Measurements from ENCODE around the gene NUP107.

Gene NUP107

DNA sequence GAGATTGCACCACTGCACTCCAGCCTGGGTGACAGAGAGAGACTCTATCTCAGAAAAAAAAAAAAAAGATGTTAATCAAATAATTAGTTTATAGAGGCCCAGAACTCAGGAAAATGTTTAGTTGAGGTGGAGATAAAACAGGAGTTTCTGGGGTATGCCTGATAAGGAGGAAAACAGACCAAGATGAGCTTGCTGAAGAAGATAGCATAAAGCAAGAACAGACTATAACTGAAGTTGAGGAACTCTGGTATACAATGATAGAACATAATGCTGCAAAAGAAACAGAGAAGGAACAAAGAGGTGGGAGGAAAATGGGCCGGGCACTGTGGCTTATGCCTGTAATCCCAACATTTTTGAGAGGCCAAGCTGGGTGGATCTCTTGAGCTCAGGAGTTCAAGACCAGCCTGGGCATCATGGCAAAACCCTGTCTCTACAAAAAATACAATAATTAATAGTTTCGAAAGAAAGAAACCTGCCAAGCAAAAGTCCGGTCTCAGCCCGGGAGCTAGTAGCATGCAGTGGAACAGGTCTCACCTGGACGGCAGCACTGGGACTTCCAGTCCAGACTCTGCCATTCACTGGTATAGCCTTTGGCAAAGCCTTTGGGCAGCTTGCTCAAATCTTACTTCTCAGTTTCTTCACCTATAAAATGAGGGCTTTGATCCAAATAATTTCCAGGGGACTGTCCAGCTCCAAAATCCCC, 84.6 kb downstream of the NUP107 start:
- no peak overlapping the region for H3K4me3 ChIP-seq (IDR thresholded peaks at IDR 0.05; ENCODE audit: insufficient read depth, low read depth, low read length)
- H3K4me1 ChIP-seq (ENCODE audit: low read depth, poor library complexity, severe bottlenecking), result no peaks in the 10 kb centered on the region
- H3K27ac ChIP-seq, result no peak overlapping the region
- TF ChIP-seq, protein P1, sequence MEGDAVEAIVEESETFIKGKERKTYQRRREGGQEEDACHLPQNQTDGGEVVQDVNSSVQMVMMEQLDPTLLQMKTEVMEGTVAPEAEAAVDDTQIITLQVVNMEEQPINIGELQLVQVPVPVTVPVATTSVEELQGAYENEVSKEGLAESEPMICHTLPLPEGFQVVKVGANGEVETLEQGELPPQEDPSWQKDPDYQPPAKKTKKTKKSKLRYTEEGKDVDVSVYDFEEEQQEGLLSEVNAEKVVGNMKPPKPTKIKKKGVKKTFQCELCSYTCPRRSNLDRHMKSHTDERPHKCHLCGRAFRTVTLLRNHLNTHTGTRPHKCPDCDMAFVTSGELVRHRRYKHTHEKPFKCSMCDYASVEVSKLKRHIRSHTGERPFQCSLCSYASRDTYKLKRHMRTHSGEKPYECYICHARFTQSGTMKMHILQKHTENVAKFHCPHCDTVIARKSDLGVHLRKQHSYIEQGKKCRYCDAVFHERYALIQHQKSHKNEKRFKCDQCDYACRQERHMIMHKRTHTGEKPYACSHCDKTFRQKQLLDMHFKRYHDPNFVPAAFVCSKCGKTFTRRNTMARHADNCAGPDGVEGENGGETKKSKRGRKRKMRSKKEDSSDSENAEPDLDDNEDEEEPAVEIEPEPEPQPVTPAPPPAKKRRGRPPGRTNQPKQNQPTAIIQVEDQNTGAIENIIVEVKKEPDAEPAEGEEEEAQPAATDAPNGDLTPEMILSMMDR (conservative IDR thresholded peaks at IDR 0.05; ENCODE audit: low read depth, low read length), result no peak
- H3K79me2 ChIP-seq (ENCODE audit: insufficient read depth, low read depth), result no peaks in the 10 kb centered on the region
- H3K9ac ChIP-seq, result no peak overlapping the region
- H3K27me3 ChIP-seq (ENCODE audit: insufficient read depth, low read depth), result no peaks in the 10 kb centered on the region
- H4K20me1 ChIP-seq (ENCODE audit: insufficient read depth), result no peaks in the 10 kb centered on the region
- no peak overlapping the region for H2AFZ ChIP-seq (ENCODE audit: low read depth)
- no peak overlapping the region for H3K4me2 ChIP-seq
- no peaks in the 10 kb centered on the region for H3K36me3 ChIP-seq (ENCODE audit: insufficient read depth)

DNA sequence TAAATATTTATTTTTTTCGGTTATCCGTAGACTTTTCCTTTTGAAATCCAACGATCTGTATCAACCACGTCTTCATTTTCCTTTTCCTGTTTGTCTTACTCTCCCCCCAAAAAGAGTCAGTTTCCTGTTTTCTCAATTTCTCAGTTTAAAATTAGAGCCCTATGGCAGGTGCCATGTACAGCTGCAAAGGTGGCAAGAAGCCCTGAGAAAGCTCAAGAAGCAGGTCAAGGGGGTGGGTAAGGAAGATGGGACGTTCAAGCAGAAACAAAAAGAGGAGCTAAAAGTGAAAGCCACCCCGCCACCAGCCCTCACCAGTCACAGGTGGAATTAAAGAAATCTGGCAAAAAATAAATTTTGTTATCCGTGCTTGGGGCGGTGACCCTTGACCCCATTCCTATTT, 85.9 kb downstream of the NUP107 start:
- Histone ChIP-seq H3K9ac (no peak overlapping the region), H3K36me3 (ENCODE audit: insufficient read depth) (no peaks in the 10 kb centered on the region), H3K4me2 (no peak overlapping the region), H2AFZ (ENCODE audit: low read depth) (no peak overlapping the region), H3K27me3 (ENCODE audit: insufficient read depth, low read depth) (no peaks in the 10 kb centered on the region), H4K20me1 (ENCODE audit: insufficient read depth) (no peaks in the 10 kb centered on the region), H3K27ac (no peak overlapping the region), H3K4me3 (IDR thresholded peaks at IDR 0.05; ENCODE audit: insufficient read depth, low read depth, low read length) (no peak overlapping the region), H3K79me2 (ENCODE audit: insufficient read depth, low read depth) (no peaks in the 10 kb centered on the region), H3K4me1 (ENCODE audit: low read depth, poor library complexity, severe bottlenecking) (no peaks in the 10 kb centered on the region)
- TF ChIP-seq, protein P1 (conservative IDR thresholded peaks at IDR 0.05; ENCODE audit: low read depth, low read length), result no peak

DNA sequence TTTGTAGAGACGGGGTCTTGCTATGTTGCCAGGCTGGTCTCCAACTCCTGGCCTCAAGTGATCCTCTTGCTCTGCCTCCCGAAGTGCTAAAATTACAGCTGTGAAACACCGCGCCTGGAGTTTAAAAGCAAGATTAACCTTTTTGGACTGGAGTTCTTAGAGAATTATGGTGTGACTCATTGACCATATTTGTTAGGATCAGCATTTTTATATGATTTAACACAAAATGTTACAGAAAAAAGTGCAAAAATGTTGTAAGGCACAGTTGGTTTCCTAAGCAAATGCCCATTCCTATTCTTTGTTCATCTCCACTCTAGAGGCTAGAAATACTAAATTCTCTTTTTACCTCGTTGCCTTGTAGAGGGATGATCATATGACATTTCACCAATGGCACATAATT, 86.8 kb downstream of the NUP107 start:
- TF ChIP-seq, protein P1 (conservative IDR thresholded peaks at IDR 0.05; ENCODE audit: low read depth, low read length), result no peak
- Histone ChIP-seq H3K4me2 (no peak overlapping the region), H4K20me1 (ENCODE audit: insufficient read depth) (no peaks in the 10 kb centered on the region), H3K36me3 (ENCODE audit: insufficient read depth) (no peaks in the 10 kb centered on the region), H3K4me1 (ENCODE audit: low read depth, poor library complexity, severe bottlenecking) (no peaks in the 10 kb centered on the region), H3K27ac (no peak overlapping the region), H3K4me3 (IDR thresholded peaks at IDR 0.05; ENCODE audit: insufficient read depth, low read depth, low read length) (no peak overlapping the region), H2AFZ (ENCODE audit: low read depth) (no peak overlapping the region), H3K27me3 (ENCODE audit: insufficient read depth, low read depth) (no peaks in the 10 kb centered on the region), H3K79me2 (ENCODE audit: insufficient read depth, low read depth) (no peaks in the 10 kb centered on the region), H3K9ac (no peak overlapping the region)

DNA sequence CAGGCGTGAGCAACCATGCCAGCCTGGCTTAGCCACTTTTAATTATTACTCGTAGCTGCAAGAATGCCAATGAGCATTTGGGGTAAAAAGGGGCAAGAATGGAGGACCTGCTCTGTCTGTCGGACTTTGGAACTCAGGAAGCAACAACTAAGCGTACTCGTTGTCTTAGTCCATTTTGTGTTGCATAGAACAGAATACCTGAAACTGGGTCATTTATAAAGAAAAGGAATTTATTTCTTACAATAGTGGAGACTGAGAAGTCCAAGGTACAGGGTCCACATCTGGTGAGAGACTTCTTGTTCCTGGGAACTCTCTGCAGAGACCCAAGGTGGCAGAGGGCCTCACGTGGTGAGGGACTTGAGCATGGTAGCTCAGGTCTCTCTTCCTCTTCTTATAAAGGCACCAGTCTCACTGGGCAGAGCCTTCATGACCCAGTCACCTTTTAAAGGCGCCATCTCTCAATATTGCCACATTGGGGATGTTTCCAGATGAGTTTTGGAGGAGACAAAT, 88.4 kb downstream of the NUP107 start:
- Histone ChIP-seq H3K27me3 (ENCODE audit: insufficient read depth, low read depth) (no peaks in the 10 kb centered on the region), H3K9ac (no peak overlapping the region), H3K4me1 (ENCODE audit: low read depth, poor library complexity, severe bottlenecking) (peaks cover 4% of the 10 kb centered on the region), H3K79me2 (ENCODE audit: insufficient read depth, low read depth) (no peaks in the 10 kb centered on the region), H2AFZ (ENCODE audit: low read depth) (no peak overlapping the region), H3K4me2 (no peak overlapping the region), H3K36me3 (ENCODE audit: insufficient read depth) (no peaks in the 10 kb centered on the region), H4K20me1 (ENCODE audit: insufficient read depth) (no peaks in the 10 kb centered on the region), H3K4me3 (IDR thresholded peaks at IDR 0.05; ENCODE audit: insufficient read depth, low read depth, low read length) (no peak overlapping the region), H3K27ac (no peak overlapping the region)
- TF ChIP-seq, protein P1 (conservative IDR thresholded peaks at IDR 0.05; ENCODE audit: low read depth, low read length), result no peak
